GM20000 (cell line): ENCODE measurements around the gene SLC12A9.

Experiments
- DNase-seq: peaks from one replicate; pipeline ENCODE4 v3.0.0; 2012; ENCODE audit warnings: low spot score
- TF ChIP-seq, protein P1 (sequence below): IDR thresholded peaks from 2 replicates; pipeline ENCODE4 v1.5.1; 2012; ENCODE audit warnings: mild to moderate bottlenecking, control low read depth; ENCODE audit errors: extremely low read depth, missing control alignments

Gene SLC12A9

GRCh38 chr7:100887516-100888290 is 35.2 kb downstream of the SLC12A9 start:
- TF ChIP-seq, protein P1, sequence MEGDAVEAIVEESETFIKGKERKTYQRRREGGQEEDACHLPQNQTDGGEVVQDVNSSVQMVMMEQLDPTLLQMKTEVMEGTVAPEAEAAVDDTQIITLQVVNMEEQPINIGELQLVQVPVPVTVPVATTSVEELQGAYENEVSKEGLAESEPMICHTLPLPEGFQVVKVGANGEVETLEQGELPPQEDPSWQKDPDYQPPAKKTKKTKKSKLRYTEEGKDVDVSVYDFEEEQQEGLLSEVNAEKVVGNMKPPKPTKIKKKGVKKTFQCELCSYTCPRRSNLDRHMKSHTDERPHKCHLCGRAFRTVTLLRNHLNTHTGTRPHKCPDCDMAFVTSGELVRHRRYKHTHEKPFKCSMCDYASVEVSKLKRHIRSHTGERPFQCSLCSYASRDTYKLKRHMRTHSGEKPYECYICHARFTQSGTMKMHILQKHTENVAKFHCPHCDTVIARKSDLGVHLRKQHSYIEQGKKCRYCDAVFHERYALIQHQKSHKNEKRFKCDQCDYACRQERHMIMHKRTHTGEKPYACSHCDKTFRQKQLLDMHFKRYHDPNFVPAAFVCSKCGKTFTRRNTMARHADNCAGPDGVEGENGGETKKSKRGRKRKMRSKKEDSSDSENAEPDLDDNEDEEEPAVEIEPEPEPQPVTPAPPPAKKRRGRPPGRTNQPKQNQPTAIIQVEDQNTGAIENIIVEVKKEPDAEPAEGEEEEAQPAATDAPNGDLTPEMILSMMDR, result no peak
- DNase-seq, result peak; percentile 90

DNA sequence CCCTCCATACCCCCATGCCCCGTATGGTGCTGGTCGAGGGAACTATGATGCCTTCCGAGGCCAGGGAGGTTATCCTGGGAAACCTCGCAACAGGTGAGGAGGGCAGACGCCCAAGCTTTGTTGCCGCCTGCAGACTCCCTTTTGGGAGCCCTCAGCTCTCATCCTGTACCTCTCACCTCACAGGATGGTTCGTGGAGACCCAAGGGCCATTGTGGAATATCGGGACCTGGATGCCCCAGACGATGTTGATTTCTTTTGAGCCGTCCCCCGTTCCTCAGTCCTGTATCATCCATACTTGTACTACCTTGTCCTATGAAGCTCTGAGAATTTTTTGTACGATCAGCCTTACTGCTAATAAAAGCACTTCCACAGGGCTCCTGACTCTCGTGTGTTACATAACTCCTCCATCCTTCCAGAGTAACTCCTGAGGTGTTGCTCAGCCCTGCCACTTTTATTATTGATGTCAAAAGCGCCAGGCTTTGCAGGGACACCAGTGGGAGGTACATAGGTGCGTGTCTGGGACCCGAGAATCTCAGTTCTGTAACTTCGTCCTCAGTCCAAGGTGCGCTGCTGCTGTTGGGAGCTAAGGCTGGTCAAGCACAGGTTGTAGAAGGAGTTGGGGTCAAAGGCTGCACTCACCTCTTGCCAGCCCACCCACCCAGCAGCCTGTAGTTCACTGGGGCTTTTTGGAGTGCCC is 35.9 kb downstream of the SLC12A9 start:
- TF ChIP-seq, protein P1, result no peak
- DNase-seq, result peak; percentile 22

- peak; percentile 40 for DNase-seq
- TF ChIP-seq, protein P1, result no peak
These were observed 36.7 kb downstream of the SLC12A9 start, which contains the start of gene UFSP1 for GRCh38 chr7:100888988-100889750. Gene UFSP1, minus strand, starts transcription at chr7:100889715. Its CDS starts 444 bp downstream, at chr7:100889271.

GRCh38 chr7:100890653-100891567 is 38.4 kb downstream of the SLC12A9 start:
- DNase-seq, result peak; percentile 56
- TF ChIP-seq, protein P1, result no peak

DNA sequence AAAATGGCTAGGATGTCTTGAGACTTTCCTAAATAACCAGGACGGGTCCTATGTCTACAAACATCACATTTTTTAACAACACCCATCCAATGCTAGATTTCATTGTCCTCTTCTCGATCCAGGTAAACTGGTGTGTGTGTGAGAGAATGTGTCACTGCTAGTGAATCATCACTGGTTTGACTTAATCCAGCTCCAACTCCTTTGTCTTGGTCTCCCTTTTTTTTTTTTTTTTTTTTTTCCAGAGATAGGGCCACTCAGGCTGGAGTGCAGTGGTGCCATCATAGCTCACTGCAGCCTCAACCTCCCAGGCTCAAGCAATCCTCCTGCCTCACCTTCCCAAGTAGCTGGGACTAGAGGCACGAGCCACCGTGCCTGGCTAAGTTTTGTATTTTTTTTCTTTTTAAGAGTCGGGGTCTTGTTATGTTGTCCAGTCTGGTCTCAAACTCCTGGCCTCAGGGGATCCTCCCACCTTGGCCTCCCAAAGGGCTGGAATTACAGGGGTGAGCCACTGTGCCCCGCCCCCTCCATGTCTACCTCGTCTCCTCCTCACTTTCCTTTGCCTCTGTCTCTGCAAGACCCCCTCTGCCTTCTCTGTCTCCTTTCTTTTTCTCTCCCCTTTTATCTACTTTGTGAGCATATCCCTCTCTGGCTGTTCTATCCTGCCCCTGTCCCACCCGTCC is 39.2 kb downstream of the SLC12A9 start:
- TF ChIP-seq, protein P1, result no peak
- DNase-seq, result no peak
